ENCODE data around the gene SPIRE1. TPM values are rescaled to one million over a fixed set of nuclear protein-coding genes. Genes with fewer than 3 reads are reported as not detected.
"Not testable (repeated sequence)": the region's sequence is repeated elsewhere in the genome, so short reads cannot be mapped to it uniquely, and the experiment has no call there.

The SPIRE1 gene
- polyA plus RNA-seq, 1 donor: 6.7 TPM

- Histone ChIP-seq H3K4me1 (ENCODE audit: control insufficient read depth, insufficient read depth, low read length) (no peaks in the 10 kb centered on the region), H3K27ac (ENCODE audit: low read length) (no peak overlapping the region), H3K36me3 (ENCODE audit: control insufficient read depth, insufficient read depth, low read length) (no peaks in the 10 kb centered on the region), H3K4me3 (ENCODE audit: low read length) (no peak overlapping the region), H3K9me3 (ENCODE audit: control insufficient read depth, low read depth, low read length) (peaks cover 16% of the 10 kb centered on the region), H3K27me3 (ENCODE audit: control insufficient read depth, insufficient read depth, low read length) (no peaks in the 10 kb centered on the region)
- DNase-seq: no peak
- WGBS (ENCODE audit: insufficient coverage, low lambda C conversion rate): no CpG with 5 or more reads among the region's 30 CpGs
Observed at GRCh38 chr18:12556946-12557806, 100.7 kb downstream of the SPIRE1 start.

- no peaks in the 10 kb centered on the region for H3K36me3 ChIP-seq (ENCODE audit: control insufficient read depth, insufficient read depth, low read length)
- no peaks in the 10 kb centered on the region for H3K27me3 ChIP-seq (ENCODE audit: control insufficient read depth, insufficient read depth, low read length)
- DNase-seq: no peak
- no CpG with 5 or more reads among the region's 2 CpGs for WGBS (ENCODE audit: insufficient coverage, low lambda C conversion rate)
- H3K9me3 ChIP-seq (ENCODE audit: control insufficient read depth, low read depth, low read length): peaks cover 16% of the 10 kb centered on the region
- no peak overlapping the region for H3K27ac ChIP-seq (ENCODE audit: low read length)
- H3K4me1 ChIP-seq (ENCODE audit: control insufficient read depth, insufficient read depth, low read length): no peaks in the 10 kb centered on the region
- no peak overlapping the region for H3K4me3 ChIP-seq (ENCODE audit: low read length)
Observed at GRCh38 chr18:12554796-12555388, 103.0 kb downstream of the SPIRE1 start.

- no CpG with 5 or more reads among the region's 4 CpGs for WGBS (ENCODE audit: insufficient coverage, low lambda C conversion rate)
- no peaks in the 10 kb centered on the region for H3K27me3 ChIP-seq (ENCODE audit: control insufficient read depth, insufficient read depth, low read length)
- no peaks in the 10 kb centered on the region for H3K36me3 ChIP-seq (ENCODE audit: control insufficient read depth, insufficient read depth, low read length)
- no peak for DNase-seq
- no peak overlapping the region for H3K4me3 ChIP-seq (ENCODE audit: low read length)
- H3K27ac ChIP-seq (ENCODE audit: low read length): no peak overlapping the region
- no peaks in the 10 kb centered on the region for H3K4me1 ChIP-seq (ENCODE audit: control insufficient read depth, insufficient read depth, low read length)
- H3K9me3 ChIP-seq (ENCODE audit: control insufficient read depth, low read depth, low read length): peaks cover 7% of the 10 kb centered on the region
Observed at GRCh38 chr18:12552879-12553242, 105.0 kb downstream of the SPIRE1 start.

GRCh38 chr18:12551943-12552878 is 105.7 kb downstream of the SPIRE1 start:
- H3K36me3 ChIP-seq (ENCODE audit: control insufficient read depth, insufficient read depth, low read length); H3K27ac ChIP-seq (ENCODE audit: low read length); H3K27me3 ChIP-seq (ENCODE audit: control insufficient read depth, insufficient read depth, low read length); DNase-seq; H3K4me1 ChIP-seq (ENCODE audit: control insufficient read depth, insufficient read depth, low read length); H3K4me3 ChIP-seq (ENCODE audit: low read length); H3K9me3 ChIP-seq (ENCODE audit: control insufficient read depth, low read depth, low read length): not testable (repeated sequence)
- WGBS (ENCODE audit: insufficient coverage, low lambda C conversion rate): no CpG with 5 or more reads among the region's 13 CpGs

- not testable (repeated sequence) for H3K27me3 ChIP-seq (ENCODE audit: control insufficient read depth, insufficient read depth, low read length); H3K4me3 ChIP-seq (ENCODE audit: low read length); H3K27ac ChIP-seq (ENCODE audit: low read length); DNase-seq; H3K9me3 ChIP-seq (ENCODE audit: control insufficient read depth, low read depth, low read length); H3K36me3 ChIP-seq (ENCODE audit: control insufficient read depth, insufficient read depth, low read length); H3K4me1 ChIP-seq (ENCODE audit: control insufficient read depth, insufficient read depth, low read length)
- no CpG with 5 or more reads among the region's 13 CpGs for WGBS (ENCODE audit: insufficient coverage, low lambda C conversion rate)
Observed at GRCh38 chr18:12551466-12551865, 106.4 kb downstream of the SPIRE1 start.

GRCh38 chr18:12543697-12544096 is 114.2 kb downstream of the SPIRE1 start:
- no peaks in the 10 kb centered on the region for H3K36me3 ChIP-seq (ENCODE audit: control insufficient read depth, insufficient read depth, low read length)
- no peak overlapping the region for H3K4me3 ChIP-seq (ENCODE audit: low read length)
- peaks cover 3% of the 10 kb centered on the region for H3K9me3 ChIP-seq (ENCODE audit: control insufficient read depth, low read depth, low read length)
- 63% methylated on average over 3 of the region's 3 CpGs for WGBS (ENCODE audit: insufficient coverage, low lambda C conversion rate)
- DNase-seq: no peak
- no peak overlapping the region for H3K27ac ChIP-seq (ENCODE audit: low read length)
- no peaks in the 10 kb centered on the region for H3K4me1 ChIP-seq (ENCODE audit: control insufficient read depth, insufficient read depth, low read length)
- H3K27me3 ChIP-seq (ENCODE audit: control insufficient read depth, insufficient read depth, low read length): no peaks in the 10 kb centered on the region

GRCh38 chr18:12540751-12541150 is 117.2 kb downstream of the SPIRE1 start:
- 100% methylated on average over 1 of the region's 2 CpGs for WGBS (ENCODE audit: insufficient coverage, low lambda C conversion rate)

GRCh38 chr18:12539158-12539557 is 118.7 kb downstream of the SPIRE1 start:
- WGBS (ENCODE audit: insufficient coverage, low lambda C conversion rate): no CpG with 5 or more reads among the region's 4 CpGs
- DNase-seq: not testable (repeated sequence)

More at GRCh38 chr18:12540751-12541150, 117.2 kb downstream of the SPIRE1 start:
- H3K9me3 ChIP-seq (ENCODE audit: control insufficient read depth, low read depth, low read length): peaks cover 3% of the 10 kb centered on the region
- no peaks in the 10 kb centered on the region for H3K36me3 ChIP-seq (ENCODE audit: control insufficient read depth, insufficient read depth, low read length)
- H3K4me3 ChIP-seq (ENCODE audit: low read length): no peak overlapping the region
- H3K27ac ChIP-seq (ENCODE audit: low read length): no peak overlapping the region
- no peaks in the 10 kb centered on the region for H3K27me3 ChIP-seq (ENCODE audit: control insufficient read depth, insufficient read depth, low read length)
- DNase-seq: no peak
- H3K4me1 ChIP-seq (ENCODE audit: control insufficient read depth, insufficient read depth, low read length): no peaks in the 10 kb centered on the region

GRCh38 chr18:12534820-12535219 is 123.1 kb downstream of the SPIRE1 start:
- peaks cover 4% of the 10 kb centered on the region for H3K27me3 ChIP-seq (ENCODE audit: control insufficient read depth, insufficient read depth, low read length)
- H3K9me3 ChIP-seq (ENCODE audit: control insufficient read depth, low read depth, low read length): no peaks in the 10 kb centered on the region
- WGBS (ENCODE audit: insufficient coverage, low lambda C conversion rate): no CpG with 5 or more reads among the region's 2 CpGs
- H3K36me3 ChIP-seq (ENCODE audit: control insufficient read depth, insufficient read depth, low read length): no peaks in the 10 kb centered on the region
- no peak overlapping the region for H3K4me3 ChIP-seq (ENCODE audit: low read length)
- DNase-seq: no peak
- no peaks in the 10 kb centered on the region for H3K4me1 ChIP-seq (ENCODE audit: control insufficient read depth, insufficient read depth, low read length)
- no peak overlapping the region for H3K27ac ChIP-seq (ENCODE audit: low read length)

More at GRCh38 chr18:12539158-12539557, 118.7 kb downstream of the SPIRE1 start:
- H3K27ac ChIP-seq (ENCODE audit: low read length); H3K36me3 ChIP-seq (ENCODE audit: control insufficient read depth, insufficient read depth, low read length); H3K4me3 ChIP-seq (ENCODE audit: low read length); H3K4me1 ChIP-seq (ENCODE audit: control insufficient read depth, insufficient read depth, low read length); H3K9me3 ChIP-seq (ENCODE audit: control insufficient read depth, low read depth, low read length); H3K27me3 ChIP-seq (ENCODE audit: control insufficient read depth, insufficient read depth, low read length): not testable (repeated sequence)

GRCh38 chr18:12532661-12533060 is 125.2 kb downstream of the SPIRE1 start:
- Histone ChIP-seq H3K4me3 (ENCODE audit: low read length) (no peak overlapping the region), H3K9me3 (ENCODE audit: control insufficient read depth, low read depth, low read length) (no peaks in the 10 kb centered on the region), H3K4me1 (ENCODE audit: control insufficient read depth, insufficient read depth, low read length) (no peaks in the 10 kb centered on the region), H3K36me3 (ENCODE audit: control insufficient read depth, insufficient read depth, low read length) (no peaks in the 10 kb centered on the region), H3K27me3 (ENCODE audit: control insufficient read depth, insufficient read depth, low read length) (peaks cover 4% of the 10 kb centered on the region), H3K27ac (ENCODE audit: low read length) (no peak overlapping the region)
- 70% methylated on average over 2 of the region's 3 CpGs for WGBS (ENCODE audit: insufficient coverage, low lambda C conversion rate)
- no peak for DNase-seq
